Activated T-helper 2 cell treated with anti-CD3 and anti-CD28 coated beads, Interferon-gamma antibody, Interleukin-2, Interleukin-4, amounts not matched to agents 10 μg/mL and 5 μg/mL and 100 μg/mL, durations not matched to agents 14 hours and 24 hours and 36 hours (primary cell): ENCODE data around the gene TES. TPM values are rescaled to one million over a fixed set of nuclear protein-coding genes. Genes with fewer than 3 reads are reported as not detected.

Experiments used
- DNase-seq: peaks from one replicate; pipeline ENCODE4 v3.0.0; 2021; ENCODE audit warnings: low spot score
- H3K27ac Mint-ChIP-seq: one replicate; pipeline ENCODE4 v1.8.0; 2021; ENCODE audit warnings: mixed read lengths
- H3K27me3 Mint-ChIP-seq: one replicate; pipeline ENCODE4 v1.8.0; 2021; ENCODE audit warnings: low read depth, mixed read lengths
- H3K36me3 Mint-ChIP-seq: one replicate; pipeline ENCODE4 v1.8.0; 2021; ENCODE audit warnings: low read depth, mixed read lengths
- H3K4me1 Mint-ChIP-seq: one replicate; pipeline ENCODE4 v1.8.0; 2021; ENCODE audit warnings: low read depth, mixed read lengths
- H3K4me3 Mint-ChIP-seq: one replicate; pipeline ENCODE4 v1.8.0; 2021; ENCODE audit warnings: low read depth, mild to moderate bottlenecking, moderate library complexity, mixed read lengths
- H3K9me3 Mint-ChIP-seq: one replicate; pipeline ENCODE4 v1.8.0; 2021; ENCODE audit warnings: mixed read lengths
- intact Hi-C: fragments of 100-400 bp; cut with micrococcal nuclease; formaldehyde crosslinking; loops from one replicate; pipeline ENCODE4 v1.15.1; 2023
- total RNA-seq: library from RNA; stranded (reverse); gene quantifications from 2 replicates; pipeline ENCODE4 v1.2.3, GENCODE V29; 2022

Gene TES, protein sequence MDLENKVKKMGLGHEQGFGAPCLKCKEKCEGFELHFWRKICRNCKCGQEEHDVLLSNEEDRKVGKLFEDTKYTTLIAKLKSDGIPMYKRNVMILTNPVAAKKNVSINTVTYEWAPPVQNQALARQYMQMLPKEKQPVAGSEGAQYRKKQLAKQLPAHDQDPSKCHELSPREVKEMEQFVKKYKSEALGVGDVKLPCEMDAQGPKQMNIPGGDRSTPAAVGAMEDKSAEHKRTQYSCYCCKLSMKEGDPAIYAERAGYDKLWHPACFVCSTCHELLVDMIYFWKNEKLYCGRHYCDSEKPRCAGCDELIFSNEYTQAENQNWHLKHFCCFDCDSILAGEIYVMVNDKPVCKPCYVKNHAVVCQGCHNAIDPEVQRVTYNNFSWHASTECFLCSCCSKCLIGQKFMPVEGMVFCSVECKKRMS
- total RNA-seq, result 44.3 and 46.3 TPM in 2 replicates

DNA sequence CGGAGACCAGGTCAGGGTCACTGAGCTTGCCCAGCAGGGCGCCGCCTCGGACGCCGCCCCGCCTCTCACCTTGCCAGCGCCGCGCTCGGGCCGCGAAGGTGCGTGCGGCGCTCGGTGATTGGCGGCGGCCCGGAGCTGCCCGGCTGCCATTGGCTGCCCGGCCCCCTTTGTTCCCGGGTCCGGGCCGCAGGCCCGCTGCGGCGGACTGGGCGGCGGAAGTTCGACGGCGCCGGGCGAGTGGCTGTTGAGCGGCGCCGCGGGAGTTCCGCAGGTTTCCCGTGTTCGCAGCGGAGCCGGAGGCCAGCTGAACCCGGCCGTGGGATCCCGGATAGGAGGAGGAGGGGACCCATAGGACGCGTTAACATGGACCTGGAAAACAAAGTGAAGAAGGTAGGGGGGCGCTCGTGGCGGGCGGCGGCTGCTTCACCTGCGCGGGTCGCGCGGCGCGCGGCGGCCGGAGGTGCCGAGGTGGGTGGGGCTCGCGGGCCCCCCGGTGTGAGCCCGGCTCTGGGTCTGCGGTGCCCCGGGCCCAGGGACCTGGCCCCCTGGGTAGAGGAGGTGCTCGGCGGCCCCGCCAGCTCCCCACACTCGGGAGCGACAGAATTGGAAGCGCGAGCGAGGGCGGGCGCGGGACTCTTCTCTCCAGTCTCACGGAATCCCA lies at the start of gene TES:
TES (plus strand) TSS at position 195 of the 661 bp plus-strand sequence; CDS start at position 364, 169 bp downstream.
- Mint-ChIP-seq H3K27me3 (no peaks in the 10 kb centered on the region), H3K4me3 (peak within 1 kb of the TSS; percentile 96), H3K36me3 (peaks cover 25% of the 10 kb centered on the region), H3K27ac (peak within 1 kb of the TSS; percentile 95), H3K9me3 (no peaks in the 10 kb centered on the region), H3K4me1 (peaks cover 43% of the 10 kb centered on the region)
- intact Hi-C loops, result loop anchor here (1.0 to 10.0 kb wide), 5 partner anchors 14 to 804 kb away; partner anchors contain the start of genes CAPZA2 and ST7
- peak; percentile 60 for DNase-seq

DNA sequence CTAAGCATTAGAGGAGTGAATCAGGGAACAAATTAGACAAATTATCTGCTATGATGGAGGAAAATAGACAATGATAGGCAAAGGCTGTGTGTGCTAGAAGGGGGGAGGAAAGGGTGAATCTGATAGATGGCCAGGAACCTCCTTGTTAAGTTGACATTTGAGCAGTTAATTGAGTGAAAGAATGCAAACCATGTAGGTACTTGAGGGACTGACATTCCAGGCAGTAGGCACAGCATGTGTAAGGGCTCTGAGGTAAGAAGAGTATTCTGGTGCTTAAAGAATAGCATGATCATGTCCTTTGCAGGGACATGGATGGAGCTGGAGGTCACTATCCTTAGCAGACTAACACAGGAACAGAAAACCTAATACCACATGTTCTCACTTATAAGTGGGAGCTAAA lies 48.6 kb upstream of the TES start:
- no peaks in the 10 kb centered on the region for H3K36me3 Mint-ChIP-seq
- no peaks in the 10 kb centered on the region for H3K9me3 Mint-ChIP-seq
- H3K27ac Mint-ChIP-seq, result no peak overlapping the region
- intact Hi-C loops, result no loop called here
- no peak overlapping the region for H3K4me3 Mint-ChIP-seq
- no peak for DNase-seq
- peaks cover 4% of the 10 kb centered on the region for H3K4me1 Mint-ChIP-seq
- peaks cover 44% of the 10 kb centered on the region for H3K27me3 Mint-ChIP-seq

DNA sequence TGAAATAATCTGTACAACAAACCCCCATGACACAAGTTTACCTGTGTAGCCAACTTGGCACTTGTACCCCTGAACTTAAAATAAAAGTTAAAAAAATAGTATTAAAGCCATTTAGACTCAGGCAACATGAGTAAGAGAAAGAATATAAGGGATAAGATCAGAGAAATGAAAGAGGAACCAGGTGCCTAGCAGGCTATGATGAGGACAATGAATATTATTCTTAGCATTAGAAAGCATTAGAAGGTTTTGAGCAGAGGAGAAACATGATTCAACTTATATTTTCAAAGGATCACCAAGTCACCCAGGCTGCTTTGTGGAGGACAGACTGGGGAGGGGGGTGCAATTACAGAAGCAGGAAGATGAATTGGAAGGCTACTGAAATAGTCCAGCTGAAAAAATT lies 48.1 kb upstream of the TES start:
- H3K36me3 Mint-ChIP-seq, result no peaks in the 10 kb centered on the region
- intact Hi-C loops, result no loop called here
- H3K9me3 Mint-ChIP-seq, result no peaks in the 10 kb centered on the region
- peaks cover 7% of the 10 kb centered on the region for H3K4me1 Mint-ChIP-seq
- no peak overlapping the region for H3K4me3 Mint-ChIP-seq
- DNase-seq, result no peak
- H3K27ac Mint-ChIP-seq, result no peak overlapping the region
- peaks cover 39% of the 10 kb centered on the region for H3K27me3 Mint-ChIP-seq

DNA sequence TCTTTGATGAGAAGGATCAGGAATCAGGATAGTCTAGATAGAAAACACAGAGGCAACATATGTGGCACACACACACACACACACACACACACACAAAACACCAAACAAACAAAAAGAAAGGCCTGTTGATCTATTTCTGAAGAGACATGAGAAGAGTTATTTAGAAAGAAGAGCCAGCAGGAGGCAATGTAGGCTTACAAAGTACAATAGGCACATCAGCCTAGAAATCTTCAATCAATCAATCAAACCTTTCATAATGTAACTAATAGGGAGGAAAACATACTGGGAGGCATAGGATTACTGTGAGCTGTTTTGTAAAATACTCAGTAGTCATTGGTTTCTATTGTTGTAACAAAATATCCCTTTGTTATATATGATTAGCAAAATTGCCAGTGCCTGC lies 47.3 kb upstream of the TES start:
- DNase-seq, result no peak
- Mint-ChIP-seq H3K27ac (no peak overlapping the region), H3K27me3 (peaks cover 33% of the 10 kb centered on the region), H3K9me3 (no peaks in the 10 kb centered on the region), H3K4me1 (peaks cover 9% of the 10 kb centered on the region), H3K36me3 (no peaks in the 10 kb centered on the region), H3K4me3 (no peak overlapping the region)
- intact Hi-C loops, result no loop called here

DNA sequence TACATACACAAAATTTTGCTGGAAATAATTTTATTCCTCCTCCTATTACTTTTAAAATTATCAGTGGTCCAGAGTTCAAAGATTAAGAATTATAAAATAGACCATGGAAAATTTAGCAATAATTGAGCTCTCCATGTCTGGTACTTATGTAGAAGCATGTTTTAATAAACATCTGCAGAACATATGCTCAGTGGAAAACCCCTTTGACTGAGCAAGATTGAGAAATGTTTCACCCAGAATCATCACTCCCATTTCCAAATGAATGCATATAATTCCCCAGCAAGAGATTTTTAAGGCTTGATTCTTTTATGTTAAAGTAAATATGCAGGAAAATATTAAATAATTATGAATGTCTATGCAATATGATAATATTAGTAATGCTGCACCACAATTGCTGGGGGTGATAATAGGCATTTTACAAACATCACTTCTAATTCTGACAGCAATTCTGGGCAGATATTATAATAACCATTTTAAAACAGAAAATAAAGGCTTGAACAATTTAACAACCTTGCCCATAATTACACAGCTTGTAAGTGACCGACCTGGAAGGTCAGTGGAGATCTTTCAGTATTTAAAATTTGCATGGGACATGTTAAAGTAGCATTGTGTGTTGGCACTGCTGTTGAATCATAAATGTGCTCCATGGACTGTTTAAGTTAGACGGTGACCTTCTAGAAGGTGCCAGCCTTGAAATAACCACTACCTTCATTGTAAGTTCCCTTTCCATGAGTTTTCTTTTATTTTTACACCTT lies 45.6 kb upstream of the TES start:
- no peaks in the 10 kb centered on the region for H3K36me3 Mint-ChIP-seq
- intact Hi-C loops, result no loop called here

DNA sequence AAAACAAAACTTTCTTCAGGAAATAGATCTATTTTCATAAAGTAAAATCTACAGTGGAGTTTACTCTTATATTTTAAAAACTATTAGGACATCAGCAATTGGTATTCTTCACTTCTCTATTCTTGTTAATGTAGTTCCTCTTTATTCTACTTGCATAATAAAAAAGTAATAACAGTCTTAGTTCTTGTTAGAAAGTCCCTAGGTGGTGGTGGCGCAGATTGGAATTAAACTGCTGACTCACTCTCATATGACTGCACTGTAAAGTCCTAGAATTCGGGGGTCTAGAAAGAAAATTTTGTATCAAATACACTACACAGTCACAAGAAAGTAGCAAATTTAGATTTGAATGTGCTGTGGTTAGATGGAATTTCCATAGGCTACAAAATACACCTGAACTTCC lies 44.6 kb upstream of the TES start:
- Mint-ChIP-seq H3K4me1 (peaks cover 13% of the 10 kb centered on the region), H3K27me3 (peaks cover 33% of the 10 kb centered on the region), H3K36me3 (no peaks in the 10 kb centered on the region), H3K9me3 (no peaks in the 10 kb centered on the region), H3K4me3 (no peak overlapping the region), H3K27ac (no peak overlapping the region)
- intact Hi-C loops, result no loop called here
- DNase-seq, result no peak

More for the DNA sequence above, 45.6 kb upstream of the TES start:
- Mint-ChIP-seq H3K27me3 (peaks cover 30% of the 10 kb centered on the region), H3K4me1 (peaks cover 13% of the 10 kb centered on the region), H3K9me3 (no peaks in the 10 kb centered on the region), H3K27ac (no peak overlapping the region), H3K4me3 (no peak overlapping the region)
- no peak for DNase-seq

DNA sequence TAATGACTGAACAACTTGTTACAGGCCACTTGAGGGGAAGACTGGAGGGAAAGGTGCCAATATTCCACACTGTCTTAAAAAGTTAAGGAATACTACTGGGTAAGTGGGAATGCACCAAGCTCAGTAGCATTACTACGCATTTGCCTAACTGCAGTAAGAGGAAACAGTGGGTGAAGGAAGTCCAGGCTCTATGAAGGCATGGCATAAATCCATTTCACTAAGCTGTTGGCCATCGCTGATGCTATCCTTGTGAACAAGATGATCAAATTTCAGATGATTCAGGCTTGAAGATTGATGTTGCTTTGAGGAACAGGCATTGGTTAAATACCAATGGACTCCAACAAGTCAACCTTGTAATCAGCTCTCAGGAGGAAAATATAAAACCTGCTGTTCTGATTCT lies 44.2 kb upstream of the TES start:
- no peak for DNase-seq
- no peaks in the 10 kb centered on the region for H3K36me3 Mint-ChIP-seq
- H3K9me3 Mint-ChIP-seq, result no peaks in the 10 kb centered on the region
- H3K4me3 Mint-ChIP-seq, result no peak overlapping the region
- intact Hi-C loops, result no loop called here
- H3K4me1 Mint-ChIP-seq, result peaks cover 13% of the 10 kb centered on the region
- peaks cover 34% of the 10 kb centered on the region for H3K27me3 Mint-ChIP-seq
- no peak overlapping the region for H3K27ac Mint-ChIP-seq

DNA sequence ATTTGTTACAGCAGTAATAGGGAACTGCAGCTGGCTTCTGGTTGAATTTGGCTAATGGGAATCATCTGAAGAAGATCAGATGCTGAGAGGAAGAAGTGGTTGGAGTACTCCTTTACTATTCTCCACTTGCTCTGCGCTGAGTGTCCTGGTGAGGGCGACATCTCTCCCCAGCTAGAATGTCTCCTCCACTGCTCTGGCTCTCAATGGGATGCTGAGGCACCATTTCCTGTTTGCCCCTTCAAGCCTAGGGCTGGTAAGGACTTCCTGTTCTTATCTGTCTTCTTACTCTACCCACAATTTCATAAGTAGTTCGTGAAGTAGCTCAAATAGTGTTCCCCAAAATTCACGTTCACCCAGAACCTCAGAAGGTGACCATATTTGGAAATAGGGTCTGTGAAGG lies 43.2 kb upstream of the TES start:
- Mint-ChIP-seq H3K27me3 (peaks cover 37% of the 10 kb centered on the region), H3K27ac (no peak overlapping the region), H3K4me3 (no peak overlapping the region), H3K36me3 (no peaks in the 10 kb centered on the region), H3K4me1 (peaks cover 13% of the 10 kb centered on the region), H3K9me3 (no peaks in the 10 kb centered on the region)
- no peak for DNase-seq
- intact Hi-C loops, result no loop called here

DNA sequence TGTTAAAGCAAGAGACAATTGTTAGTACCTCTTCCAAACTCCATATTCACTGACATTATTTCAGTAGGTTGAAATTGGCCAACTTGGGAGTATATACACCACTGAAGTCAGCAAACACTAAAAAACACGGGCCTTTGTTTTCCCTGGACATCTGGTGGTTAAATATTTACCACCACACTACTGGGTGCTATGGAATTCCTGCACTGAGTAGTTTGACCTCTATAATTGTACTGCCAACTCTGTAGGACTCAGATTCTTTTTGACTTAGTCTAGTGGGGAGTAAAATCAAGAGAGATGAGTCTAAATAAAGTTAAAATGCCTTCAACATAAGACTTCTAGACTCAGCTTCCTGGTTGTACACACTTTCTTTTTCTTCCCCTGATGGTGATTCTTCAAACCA lies 41.3 kb upstream of the TES start:
- intact Hi-C loops, result no loop called here
- H3K27ac Mint-ChIP-seq, result no peak overlapping the region
- no peak for DNase-seq

DNA sequence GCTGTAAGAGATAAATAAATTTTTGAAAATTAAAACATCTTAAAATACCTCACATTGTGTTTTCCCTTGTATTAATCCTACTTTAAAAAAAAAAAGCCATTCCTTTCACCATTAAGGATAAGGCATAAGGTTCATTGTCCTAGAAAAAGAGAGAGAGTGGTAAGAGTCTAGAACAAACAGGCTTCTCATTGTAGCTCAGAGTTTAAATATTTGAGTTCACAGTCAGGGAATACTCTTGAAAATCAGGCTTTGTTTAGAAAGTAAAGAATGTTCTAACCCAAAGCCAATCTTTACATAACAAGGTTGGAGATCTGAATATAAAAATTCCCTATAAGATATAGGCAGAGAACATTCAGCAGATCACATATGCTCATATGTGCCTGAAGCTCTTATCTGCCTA lies 40.2 kb upstream of the TES start:
- Mint-ChIP-seq H3K27me3 (peaks cover 34% of the 10 kb centered on the region), H3K4me3 (no peak overlapping the region), H3K36me3 (no peaks in the 10 kb centered on the region), H3K4me1 (peaks cover 13% of the 10 kb centered on the region), H3K9me3 (no peaks in the 10 kb centered on the region), H3K27ac (no peak overlapping the region)
- DNase-seq, result no peak
- intact Hi-C loops, result loop anchor here (2.0 to 10.0 kb wide), 3 partner anchors 31 to 637 kb away; partner anchors contain the start of gene CAV1

More for the DNA sequence above, 41.3 kb upstream of the TES start:
- Mint-ChIP-seq H3K27me3 (peaks cover 38% of the 10 kb centered on the region), H3K36me3 (no peaks in the 10 kb centered on the region), H3K4me3 (no peak overlapping the region), H3K9me3 (no peaks in the 10 kb centered on the region), H3K4me1 (peaks cover 13% of the 10 kb centered on the region)

DNA sequence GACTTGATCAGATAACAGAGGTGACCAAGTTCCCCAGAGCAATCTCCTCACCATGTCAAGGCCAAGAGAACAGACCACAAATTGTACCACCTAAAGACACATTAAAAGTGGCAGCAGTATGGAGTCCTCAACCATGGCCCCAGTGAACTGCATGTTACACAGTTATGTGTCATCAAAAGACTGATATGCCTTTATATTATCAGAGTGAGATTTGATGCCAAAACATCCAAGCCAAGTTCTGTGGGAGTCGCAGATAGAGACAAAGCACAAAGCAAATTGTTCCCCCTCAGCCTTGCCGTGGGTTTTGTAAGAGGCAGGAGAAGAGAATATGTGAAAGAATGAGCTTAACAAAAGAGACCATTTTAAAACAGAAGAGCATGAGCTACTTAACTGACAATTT lies 39.2 kb upstream of the TES start:
- no peak overlapping the region for H3K27ac Mint-ChIP-seq
- H3K4me3 Mint-ChIP-seq, result no peak overlapping the region
- H3K27me3 Mint-ChIP-seq, result peaks cover 32% of the 10 kb centered on the region
- no peak for DNase-seq
- H3K36me3 Mint-ChIP-seq, result no peaks in the 10 kb centered on the region
- H3K4me1 Mint-ChIP-seq, result peaks cover 13% of the 10 kb centered on the region
- intact Hi-C loops, result loop anchor here (2.0 to 10.0 kb wide), 3 partner anchors 32 to 636 kb away; partner anchors contain the start of gene CAV1
- no peaks in the 10 kb centered on the region for H3K9me3 Mint-ChIP-seq

DNA sequence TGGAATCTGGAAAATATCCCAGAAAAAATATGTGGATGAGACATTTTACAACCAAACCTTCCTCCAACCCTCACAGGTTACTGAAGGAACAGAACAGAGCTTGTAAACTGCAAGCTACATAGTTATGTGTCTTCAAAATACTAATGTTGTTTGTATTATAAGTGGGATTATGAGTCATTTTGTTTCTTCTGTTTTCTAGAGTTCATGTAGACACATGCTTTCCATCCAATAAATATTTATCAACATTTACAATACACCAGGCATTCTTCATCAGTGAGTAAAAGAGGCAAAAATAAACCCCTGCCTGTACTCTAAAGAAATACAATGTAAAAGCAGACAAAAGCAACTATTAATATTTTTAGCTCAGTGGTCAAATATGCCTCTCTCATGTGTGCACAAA lies 38.0 kb upstream of the TES start:
- no peak for DNase-seq
- Mint-ChIP-seq H3K36me3 (no peaks in the 10 kb centered on the region), H3K9me3 (no peaks in the 10 kb centered on the region), H3K27me3 (peaks cover 34% of the 10 kb centered on the region), H3K4me1 (peaks cover 5% of the 10 kb centered on the region), H3K27ac (no peak overlapping the region), H3K4me3 (no peak overlapping the region)
- intact Hi-C loops, result loop anchor here (2.0 to 10.0 kb wide), 3 partner anchors 64 to 635 kb away; partner anchors contain the start of gene CAV1
